Measurements from ENCODE around the gene ADGRF1. TPM values are rescaled to one million over a fixed set of nuclear protein-coding genes. Genes with fewer than 3 reads are reported as not detected.
A peak's percentile ranks its signal among the peaks of the same experiment; 100 is the strongest.
"Not testable (repeated sequence)": the region's sequence is repeated elsewhere in the genome, so short reads cannot be mapped to it uniquely, and the experiment has no call there.

ADGRF1 gene
- total RNA-seq, 1 donor from 2014 or later, result 0.05 TPM

DNA sequence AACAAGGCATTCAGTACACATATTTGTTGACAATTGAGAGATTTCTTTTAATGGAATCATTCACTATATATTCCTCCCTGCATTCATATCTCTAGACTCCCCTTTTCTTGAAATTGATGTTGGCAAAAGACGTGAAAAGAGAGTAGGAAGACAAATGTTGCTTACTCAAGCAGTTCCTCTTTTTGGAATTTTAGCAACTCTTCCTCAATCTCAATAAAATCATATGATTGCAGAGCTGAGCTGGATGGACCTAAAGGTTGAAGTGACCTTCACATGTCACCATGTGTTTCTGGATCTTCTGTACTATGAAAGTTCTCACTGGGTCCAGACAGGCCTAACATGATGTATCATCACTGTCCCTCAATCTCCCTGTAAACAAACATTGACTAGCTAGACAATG is 18.6 kb downstream of the ADGRF1 start:
- DNase-seq (ENCODE audit: low read depth), result no peak

GRCh38 chr6:47022191-47022590 is 19.9 kb downstream of the ADGRF1 start:
- no peak for DNase-seq (ENCODE audit: low read depth)

DNA sequence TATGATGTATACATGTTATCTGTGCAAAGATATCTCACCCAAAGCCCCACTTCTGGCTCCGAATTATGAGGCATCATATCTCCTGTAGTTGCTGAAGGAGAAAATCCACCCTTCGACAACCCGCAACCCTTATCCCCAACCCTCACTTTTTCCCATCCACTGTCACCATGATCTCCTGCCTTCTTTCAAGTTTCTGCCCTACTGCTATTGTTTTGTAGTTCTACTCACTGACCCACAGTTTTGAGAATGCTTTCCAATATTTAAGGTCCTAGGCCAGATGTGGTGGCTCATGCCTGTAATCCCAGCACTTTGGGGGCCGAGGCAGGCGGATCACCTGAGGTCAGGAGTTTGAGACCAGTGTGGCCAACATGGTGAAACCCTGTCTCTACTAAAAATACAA is 22.2 kb downstream of the ADGRF1 start:
- DNase-seq (ENCODE audit: low read depth), result no peak

DNA sequence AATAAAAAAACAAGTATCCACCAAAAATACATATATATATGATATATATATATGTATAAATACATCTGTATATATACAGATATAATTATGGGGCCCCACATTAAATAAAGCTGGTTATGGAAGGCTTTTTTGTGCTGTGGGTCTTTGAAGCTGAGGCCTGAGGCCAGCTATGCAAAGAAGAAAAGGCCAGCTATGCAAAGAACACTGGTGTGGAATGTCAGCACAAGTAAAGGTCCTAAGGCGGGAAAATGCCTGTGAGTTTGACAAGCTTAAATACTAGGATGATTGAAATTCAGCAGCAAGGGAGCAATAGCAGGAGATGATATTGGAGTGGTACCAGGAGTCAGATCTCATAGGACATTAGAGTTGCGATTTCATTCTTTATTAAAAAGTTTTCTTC is 25.2 kb downstream of the ADGRF1 start:
- DNase-seq (ENCODE audit: low read depth), result no peak

DNA sequence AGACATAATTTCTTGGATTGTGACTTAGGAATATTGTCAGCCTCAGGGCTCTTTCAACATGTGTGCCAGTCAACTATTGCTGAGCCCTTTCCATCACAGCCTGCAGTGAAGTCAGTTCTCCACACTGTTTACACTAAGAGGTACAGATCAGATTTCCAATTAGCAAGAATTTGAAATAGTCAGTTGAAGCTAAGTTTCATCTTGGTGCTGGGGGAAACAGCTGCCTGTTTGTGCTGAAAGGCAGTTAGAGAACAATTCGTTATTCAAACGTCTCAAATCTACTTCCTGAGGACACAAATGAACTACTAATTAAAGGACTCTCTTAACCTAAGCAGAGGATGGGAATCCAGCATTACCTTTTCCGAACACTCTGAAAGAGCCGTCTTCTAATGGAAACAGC is 25.9 kb downstream of the ADGRF1 start:
- DNase-seq (ENCODE audit: low read depth), result no peak

DNA sequence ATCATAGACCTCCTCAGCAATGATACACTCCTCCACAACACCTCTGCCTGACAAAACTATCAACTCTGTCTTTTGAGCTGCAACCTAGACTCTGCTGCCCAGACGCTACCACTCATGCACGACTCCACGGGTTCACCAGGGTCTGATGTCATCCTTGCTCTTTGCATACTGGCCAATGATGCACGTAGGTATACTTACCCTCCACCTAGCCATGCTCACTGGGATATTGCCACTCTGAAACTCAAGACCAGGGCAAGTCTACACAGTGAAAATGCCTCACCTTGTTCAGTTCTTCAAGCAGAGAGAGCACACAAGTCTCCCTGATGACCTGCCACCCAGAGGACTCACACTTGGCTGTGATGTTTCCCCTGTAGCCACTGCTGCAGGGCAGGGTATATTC is 27.7 kb downstream of the ADGRF1 start:
- no peak for DNase-seq (ENCODE audit: low read depth)

DNA sequence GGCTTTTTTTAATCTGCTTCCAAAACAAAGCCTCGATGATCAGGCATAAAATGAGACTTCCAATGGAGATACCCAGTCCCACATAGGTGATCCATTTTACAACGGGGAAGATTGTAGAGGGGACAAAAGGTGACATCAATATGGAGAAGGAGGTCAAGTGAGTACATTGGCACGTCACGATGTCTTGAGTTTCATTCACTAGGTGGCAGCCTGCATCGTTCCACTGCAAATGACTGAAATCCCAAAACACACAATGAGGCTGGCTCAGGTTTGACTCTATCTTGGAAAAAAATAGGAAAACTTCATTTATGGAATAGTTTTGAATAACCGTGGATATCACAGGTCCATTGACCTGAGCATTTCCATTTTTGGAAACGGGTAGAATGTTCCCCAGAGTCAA is 32.5 kb downstream of the ADGRF1 start:
- DNase-seq (ENCODE audit: low read depth), result no peak

DNA sequence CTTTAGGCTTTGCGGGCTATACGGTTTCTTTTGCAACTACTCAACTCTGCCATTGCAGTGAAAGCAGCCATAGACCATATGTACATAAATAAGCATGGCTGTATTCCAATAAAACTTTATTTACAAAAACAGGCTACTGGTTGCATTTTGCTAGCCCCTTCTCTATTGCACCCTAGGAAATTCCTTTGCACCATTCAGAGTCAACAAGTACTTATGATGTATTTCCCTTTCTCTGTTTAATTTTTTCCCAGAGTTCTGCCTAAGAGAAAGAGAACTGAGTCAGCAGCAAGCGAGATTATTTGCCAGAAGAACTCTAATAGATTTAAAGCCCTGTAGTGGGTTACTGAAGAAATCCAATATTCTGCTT is 33.8 kb downstream of the ADGRF1 start:
- DNase-seq (ENCODE audit: low read depth), result no peak

GRCh38 chr6:47007657-47008396 is 34.3 kb downstream of the ADGRF1 start:
- no peak for DNase-seq (ENCODE audit: low read depth)

GRCh38 chr6:47005486-47005885 is 36.6 kb downstream of the ADGRF1 start:
- DNase-seq (ENCODE audit: low read depth), result no peak

GRCh38 chr6:47004463-47004862 is 37.7 kb downstream of the ADGRF1 start:
- no peak for DNase-seq (ENCODE audit: low read depth)

DNA sequence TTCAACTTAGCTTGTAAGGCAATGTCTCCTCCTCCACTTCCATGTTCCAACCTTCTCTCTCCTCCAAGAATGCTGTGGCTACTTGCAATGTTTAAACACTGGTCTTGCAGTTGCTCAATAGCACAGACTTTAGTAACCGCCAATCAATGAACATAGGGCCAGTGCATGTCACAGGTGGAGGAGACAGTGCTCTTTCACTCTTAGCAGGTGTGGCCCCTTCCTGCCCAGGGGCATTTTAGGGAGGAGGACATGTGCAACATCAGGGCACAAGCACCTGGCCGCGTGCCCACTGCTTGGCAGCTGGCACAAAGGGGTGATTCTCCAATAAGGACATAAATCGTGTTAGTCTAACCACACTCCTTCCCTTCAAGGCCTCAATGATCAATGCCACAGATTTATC is 41.3 kb downstream of the ADGRF1 start:
- no peak for DNase-seq (ENCODE audit: low read depth)

DNA sequence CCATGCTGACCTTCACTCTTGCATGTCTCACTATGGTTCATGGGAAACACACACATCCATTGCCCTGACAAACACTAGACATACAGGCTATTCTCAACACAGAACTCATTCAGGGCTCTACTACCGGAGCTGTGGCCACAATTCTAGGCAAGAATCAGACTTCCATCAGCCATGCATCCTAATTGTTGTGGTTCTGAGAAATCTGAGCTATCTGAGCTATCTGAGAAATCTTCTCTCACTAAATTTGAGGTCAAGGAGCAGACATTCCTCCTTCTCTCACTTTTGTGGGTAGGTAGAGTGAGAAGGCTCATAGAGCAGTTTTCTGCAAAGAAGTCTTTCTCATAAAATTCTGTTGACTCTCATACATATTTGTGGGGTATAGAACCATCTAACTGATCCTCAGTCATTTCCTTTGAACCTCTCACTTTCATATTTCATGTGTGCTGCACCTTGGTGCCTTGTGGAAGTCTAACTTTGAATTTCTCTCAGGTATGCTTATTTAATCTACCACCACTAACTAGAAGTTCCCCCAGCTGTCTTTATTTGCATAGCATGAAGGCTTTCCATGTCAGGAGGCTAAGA is 43.6 kb downstream of the ADGRF1 start:
- no peak for DNase-seq (ENCODE audit: low read depth)

GRCh38 chr6:46997646-46998045 is 44.5 kb downstream of the ADGRF1 start:
- no peak for DNase-seq (ENCODE audit: low read depth)

DNA sequence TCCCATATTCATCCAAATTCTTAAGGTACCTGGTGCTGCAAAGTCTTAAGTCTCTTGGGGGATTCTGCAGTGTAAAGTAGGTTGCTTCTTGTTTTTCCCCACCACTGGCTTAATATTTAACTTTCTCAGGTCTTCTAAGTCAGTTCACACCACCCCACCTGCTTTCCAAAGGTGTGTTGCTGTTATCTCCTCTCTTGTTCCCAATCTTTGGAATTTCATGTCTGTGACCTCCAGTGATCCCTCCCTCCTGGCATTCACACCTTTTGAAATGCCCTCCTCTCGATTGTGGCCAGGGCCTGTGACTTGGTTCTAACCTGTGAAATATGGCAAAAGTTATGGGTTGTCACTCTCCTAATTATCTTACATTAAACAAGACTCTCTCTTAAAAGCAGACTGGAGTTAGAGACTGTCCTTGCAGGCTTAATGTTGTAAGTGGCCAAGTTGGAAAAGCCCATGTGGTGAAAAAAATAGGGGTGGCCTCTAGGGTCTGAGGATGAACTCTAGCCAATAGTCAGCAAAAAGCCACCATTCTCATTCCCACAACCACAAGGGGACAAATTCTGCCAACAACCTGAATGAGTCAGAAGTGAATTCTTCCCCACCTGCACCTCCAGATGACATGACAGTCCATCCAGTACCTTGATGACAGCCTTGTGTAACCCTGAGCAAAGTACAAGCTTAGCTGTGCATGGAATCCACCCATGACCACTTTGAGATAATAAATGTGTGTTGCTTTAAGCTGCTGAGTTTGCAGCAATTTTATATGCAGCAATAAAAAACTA is 45.1 kb downstream of the ADGRF1 start:
- DNase-seq (ENCODE audit: low read depth), result no peak

DNA sequence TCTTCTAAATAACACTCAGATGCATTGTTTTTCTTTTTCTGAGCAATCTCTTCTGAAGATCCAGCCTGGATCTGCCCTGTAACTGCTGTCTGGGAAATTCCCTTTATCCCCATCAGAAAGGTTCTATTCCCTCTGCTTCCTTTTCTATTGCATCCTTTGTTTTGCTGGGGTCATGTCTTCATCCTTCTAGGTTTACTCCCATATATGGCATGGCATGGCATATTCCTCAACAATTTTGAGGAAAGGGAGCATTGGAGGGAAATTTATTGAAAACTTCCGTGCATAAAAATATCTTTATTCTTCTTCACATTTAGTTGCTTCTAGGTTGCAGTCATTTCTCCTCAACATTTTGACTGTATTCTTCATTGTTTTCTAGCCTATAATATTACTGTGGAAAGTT is 47.2 kb downstream of the ADGRF1 start:
- DNase-seq (ENCODE audit: low read depth), result no peak

DNA sequence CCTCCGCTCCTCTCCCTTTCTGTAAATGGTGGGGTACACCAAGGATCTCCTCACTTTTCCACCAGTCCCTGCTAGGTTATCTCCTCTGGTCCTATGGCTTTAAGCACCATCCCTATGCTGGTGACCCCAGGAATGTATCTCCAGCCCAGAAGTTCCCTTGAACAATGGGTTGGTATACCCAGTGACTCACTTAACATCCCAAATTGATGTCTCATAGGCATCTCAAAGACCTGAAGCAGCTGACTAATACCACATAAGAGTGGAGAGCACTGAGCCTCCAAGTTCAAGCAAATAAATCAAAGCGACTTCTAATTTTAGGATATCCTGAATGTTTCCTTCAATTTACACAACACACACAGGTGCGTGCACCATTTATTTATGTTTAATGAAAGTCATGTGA is 48.3 kb downstream of the ADGRF1 start:
- DNase-seq (ENCODE audit: low read depth), result peak; percentile 91

DNA sequence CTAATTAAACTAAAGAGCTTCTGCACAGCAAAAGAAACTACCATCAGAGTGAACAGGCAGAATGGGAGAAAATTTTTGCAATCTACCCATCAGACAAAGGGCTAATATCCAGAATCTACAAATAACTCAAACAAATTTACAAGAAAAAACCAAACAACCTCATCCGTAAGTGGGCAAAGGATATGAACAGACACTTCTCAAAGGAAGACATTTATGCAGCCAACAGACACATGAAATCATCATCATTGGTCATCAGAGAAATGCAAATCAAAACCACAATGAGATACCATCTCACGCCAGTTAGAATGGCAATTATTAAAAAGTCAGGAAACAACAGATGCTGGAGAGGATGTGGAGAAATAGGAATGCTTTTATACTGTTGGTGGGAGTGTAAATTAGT is 49.7 kb downstream of the ADGRF1 start:
- not testable (repeated sequence) for DNase-seq (ENCODE audit: low read depth)

DNA sequence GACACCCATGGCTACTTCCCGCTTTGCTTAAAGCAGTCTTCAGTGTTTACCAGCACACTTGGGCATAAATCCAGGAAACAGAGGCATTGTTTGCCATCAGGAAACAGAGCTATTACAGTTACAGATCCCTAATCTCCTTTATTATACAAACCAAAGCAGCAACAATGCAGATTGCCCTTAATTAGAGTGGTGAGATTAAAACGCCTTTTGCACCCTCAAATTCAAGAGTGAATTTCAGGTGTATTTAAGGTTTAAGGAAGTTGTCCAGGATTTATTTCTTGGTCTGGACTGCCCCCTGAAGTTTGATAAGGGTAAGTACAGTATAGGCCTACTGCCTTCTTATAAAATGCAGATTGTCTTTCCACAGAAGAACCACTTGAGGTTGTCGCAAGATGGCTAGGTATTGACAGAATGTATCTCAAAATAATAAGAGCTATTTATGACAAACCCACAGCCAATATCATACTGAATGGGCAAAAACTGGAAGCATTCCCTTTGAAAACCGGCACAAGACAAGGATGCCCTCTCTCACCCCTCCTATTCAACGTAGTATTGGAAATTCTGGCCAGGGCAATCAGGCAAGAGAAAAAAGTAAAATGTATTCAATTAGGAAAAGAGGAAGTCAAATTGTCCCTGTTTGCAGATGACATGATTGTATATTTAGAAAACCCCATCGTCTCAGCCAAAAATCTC is 51.2 kb downstream of the ADGRF1 start:
- peak; percentile 78 for DNase-seq (ENCODE audit: low read depth)

GRCh38 chr6:46990031-46990644 is 52.0 kb downstream of the ADGRF1 start:
- DNase-seq (ENCODE audit: low read depth), result no peak

DNA sequence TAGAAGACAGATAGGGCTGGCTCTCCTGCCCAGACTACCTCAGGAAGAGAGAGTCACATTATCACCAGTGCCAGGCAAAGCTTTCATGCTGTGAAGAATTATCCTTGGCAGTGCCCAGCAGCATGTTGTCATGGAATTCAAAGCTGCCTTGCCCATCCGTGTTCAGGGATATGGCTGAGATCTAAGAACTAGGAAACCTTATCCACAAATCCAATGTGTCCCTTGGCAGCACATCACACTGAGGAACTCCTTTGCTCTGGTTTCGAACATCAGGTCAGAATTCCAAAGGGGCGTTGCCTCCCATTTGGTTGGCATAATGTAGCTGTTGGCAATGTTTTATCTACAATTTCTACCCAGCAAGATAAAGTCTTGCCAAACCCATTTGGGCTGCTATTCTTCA is 52.7 kb downstream of the ADGRF1 start:
- DNase-seq (ENCODE audit: low read depth), result peak; percentile 24

DNA sequence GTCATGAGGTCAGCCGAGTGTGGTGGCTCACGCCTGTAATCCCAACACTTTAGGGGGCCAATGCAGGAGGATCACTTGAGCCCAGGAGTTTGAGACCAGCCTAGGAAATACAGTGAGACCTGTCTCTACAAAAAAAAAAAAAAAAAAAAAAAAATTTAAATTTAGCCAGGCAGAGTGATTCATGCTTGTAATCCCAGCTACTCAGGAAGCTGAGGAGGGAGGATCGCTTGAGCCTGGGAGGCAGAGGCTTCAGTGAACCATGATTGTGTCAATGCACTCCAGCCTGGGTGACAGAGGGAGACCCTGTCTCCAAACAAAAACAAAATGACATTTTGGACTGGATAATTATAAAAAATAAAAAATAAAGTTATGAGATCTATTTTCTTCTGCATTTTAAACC is 56.2 kb downstream of the ADGRF1 start:
- peak; percentile 44 for DNase-seq (ENCODE audit: low read depth)
